GM12878 (cell line): ENCODE data around the gene BAIAP2L1. TPM values are rescaled to one million over a fixed set of nuclear protein-coding genes. Genes with fewer than 3 reads are reported as not detected.

Source experiments
- ATAC-seq: fragments of 200-7000 bp; cut with Tn5 transposase; 3 replicates; pipeline ENCODE4 v1.9.1; 2020; ENCODE audit warnings: mild to moderate bottlenecking, moderate library complexity
- BruUV-seq: library from RNA; stranded (reverse); fragments of 400-500 nt; replicated peaks from 2 replicates; lab custom pipeline; 2021; lab: Mats Ljungman, UMichigan
- CTCF ChIA-PET: fragments of 300-600 bp; sonication (Branson Sonifier 250); formaldehyde crosslinking; extraction: SDS; loops from one replicate; lab custom pipeline; 2021; ENCODE audit warnings: inconsistent platforms; lab: Yijun Ruan, JAX
- POLR2A ChIA-PET: fragments of 350-600 bp; formaldehyde crosslinking; extraction: SDS; loops from one replicate; lab custom pipeline; 2021; ENCODE audit warnings: inconsistent platforms; lab: Charles Lee
- RAD21 ChIA-PET: fragments of 300-600 bp; sonication (Branson Sonifier 250); formaldehyde crosslinking; loops from one replicate; lab custom pipeline; 2023; ENCODE audit warnings: antibody characterized with exemption; ENCODE audit not compliant: unreplicated experiment; lab: Charles Lee
- SMC1A ChIA-PET: fragments of 300-600 bp; sonication (Branson Sonifier 250); formaldehyde crosslinking; loops from one replicate; lab custom pipeline; 2023; ENCODE audit not compliant: unreplicated experiment, uncharacterized antibody; lab: Charles Lee
- DNase-seq: peaks from one replicate; pipeline ENCODE4 v3.0.0-alpha.2; 2011; ENCODE audit warnings: low read depth, low spot score
- FAIRE-seq: peaks from 3 replicates; lab custom pipeline; 2011; peaks lifted over from hg19 to GRCh38; lab: Jason Lieb, UNC
- H2AFZ ChIP-seq: 2 replicates; pipeline ENCODE4 v1.6.0; 2011; ENCODE audit warnings: low read depth, low read length, control low read depth; ENCODE audit not compliant: control insufficient read depth
- H3K27ac ChIP-seq: 2 replicates; pipeline ENCODE4 v1.5.1; 2011; ENCODE audit warnings: control low read depth; ENCODE audit not compliant: control insufficient read depth, insufficient read depth
- H3K27me3 ChIP-seq, 2 experiments: replicated peaks in 1 of 2; 2 replicates each; pipeline versions ENCODE4 v1.6.0 to v1.6.1; 2011; ENCODE audit warnings: low read length in 1 of 2; ENCODE audit not compliant: control insufficient read depth in 2 of 2, insufficient read depth in 2 of 2
- H3K36me3 ChIP-seq, 2 experiments: 2 replicates each; pipeline ENCODE4 v1.5.1; 2011; ENCODE audit warnings: low read length in 1 of 2; ENCODE audit not compliant: control insufficient read depth in 2 of 2, insufficient read depth in 2 of 2
- H3K4me1 ChIP-seq: 2 replicates; pipeline ENCODE4 v1.6.1; 2011; ENCODE audit warnings: mild to moderate bottlenecking, low read length, moderate library complexity, mixed read lengths; ENCODE audit not compliant: control insufficient read depth, insufficient read depth
- H3K4me2 ChIP-seq: 2 replicates; pipeline ENCODE4 v1.6.0; 2011; ENCODE audit warnings: control low read depth; ENCODE audit not compliant: control insufficient read depth, insufficient read depth
- H3K4me3 ChIP-seq: fragments of 200-600 bp; sonication (generic); 2 replicates; pipeline ENCODE4 v1.5.1; 2016
- H3K79me2 ChIP-seq: 2 replicates; pipeline ENCODE4 v1.6.0; 2011; ENCODE audit warnings: low read length; ENCODE audit not compliant: control insufficient read depth, insufficient read depth
- H3K9ac ChIP-seq: 2 replicates; pipeline ENCODE4 v1.8.0; 2011; ENCODE audit warnings: low read length, control low read depth, mixed read lengths; ENCODE audit not compliant: control insufficient read depth, insufficient read depth
- H3K9me3 ChIP-seq: replicated peaks from 3 replicates; pipeline ENCODE4 v1.5.1; 2011; ENCODE audit warnings: mild to moderate bottlenecking, low read length; ENCODE audit not compliant: control insufficient read depth, insufficient read depth
- H4K20me1 ChIP-seq: 2 replicates; pipeline ENCODE4 v1.6.0; 2011; ENCODE audit not compliant: control insufficient read depth, insufficient read depth
- ATF2 ChIP-seq: IDR thresholded peaks from 2 replicates; pipeline ENCODE4 v1.6.1; 2012; ENCODE audit warnings: low read length, inconsistent platforms
- BACH1 ChIP-seq: fragments of 450-650 bp; IDR thresholded peaks from 2 replicates; pipeline ENCODE4 v1.6.1; 2017; ENCODE audit warnings: mild to moderate bottlenecking, borderline replicate concordance
- BCL3 ChIP-seq: IDR thresholded peaks from 2 replicates; pipeline ENCODE4 v1.6.1; 2011; ENCODE audit warnings: borderline replicate concordance, low read depth, mild to moderate bottlenecking, moderate library complexity, low read length; ENCODE audit not compliant: insufficient read depth, poor library complexity, severe bottlenecking
- IRF3 ChIP-seq: fragments of 450-650 bp; IDR thresholded peaks from 2 replicates; pipeline ENCODE4 v1.6.1; 2014; ENCODE audit warnings: mild to moderate bottlenecking
- KAT2A ChIP-seq: conservative IDR thresholded peaks from 2 replicates; pipeline ENCODE4 v1.6.1; 2011; ENCODE audit warnings: low read depth, low read length; ENCODE audit not compliant: control insufficient read depth
- KDM1A ChIP-seq: fragments of 200-600 bp; sonication (generic); IDR thresholded peaks from 2 replicates; pipeline ENCODE4 v1.6.1; 2016; ENCODE audit warnings: borderline replicate concordance
- MAX ChIP-seq: IDR thresholded peaks from 2 replicates; pipeline ENCODE4 v1.6.1; 2012; ENCODE audit warnings: low read depth, low read length, improper control_type of control experiment
- NFYA ChIP-seq: IDR thresholded peaks from 2 replicates; pipeline ENCODE4 v1.6.1; 2011; ENCODE audit warnings: low read depth, mild to moderate bottlenecking, low read length, improper control_type of control experiment, borderline replicate concordance
- NR2C2 ChIP-seq: IDR thresholded peaks from 2 replicates; pipeline ENCODE4 v1.6.1; 2011; ENCODE audit warnings: borderline replicate concordance, low read depth; ENCODE audit not compliant: control insufficient read depth, insufficient read length
- NRF1 ChIP-seq: conservative IDR thresholded peaks from 2 replicates; pipeline ENCODE4 v1.6.1; 2011; ENCODE audit warnings: mild to moderate bottlenecking, low read depth, low read length, improper control_type of control experiment
- POLR2AphosphoS5 ChIP-seq: IDR thresholded peaks from 2 replicates; pipeline ENCODE4 v1.6.1; 2011; ENCODE audit warnings: mild to moderate bottlenecking, low read length, inconsistent platforms
- SREBF2 ChIP-seq: IDR thresholded peaks from 2 replicates; pipeline ENCODE4 v1.6.1; 2012; ENCODE audit warnings: mild to moderate bottlenecking, low read length
- TCF12 ChIP-seq: IDR thresholded peaks from 2 replicates; pipeline ENCODE4 v1.6.1; 2011; ENCODE audit warnings: low read depth, mild to moderate bottlenecking, low read length
- ZBTB11 ChIP-seq: fragments of 450-650 bp; formaldehyde crosslinking; IDR thresholded peaks from 2 replicates; pipeline ENCODE4 v1.5.0; 2022; ENCODE audit warnings: mild to moderate bottlenecking, missing genetic modification characterization
- ZZZ3 ChIP-seq: IDR thresholded peaks from 2 replicates; pipeline ENCODE4 v1.6.1; 2011; ENCODE audit warnings: low read depth; ENCODE audit not compliant: control insufficient read depth, insufficient read length
- WGBS: methylation state at CpG from one replicate; pipeline ENCODE4 v1.1.6; 2016; ENCODE audit warnings: low lambda C conversion rate; ENCODE audit not compliant: insufficient replicate concordance, insufficient coverage; ENCODE audit errors: missing lambda C conversion rate; 5-methylcytosine and 5-hydroxymethylcytosine counted together
- in situ Hi-C: fragments of 300-500 bp; cut with MboI; formaldehyde crosslinking; loops from 9 replicates; pipeline ENCODE4 v1.14.3; 2018; ENCODE audit warnings: mixed read lengths
- intact Hi-C: fragments of 100-400 bp; cut with micrococcal nuclease; formaldehyde crosslinking; loops from one replicate; pipeline ENCODE4 v1.14.2; 2022; ENCODE audit not compliant: unreplicated experiment
- polyA plus RNA-seq, 11 experiments: library from polyadenylated mRNA; depleted of rRNA in 4 of 11; unstranded in 6 of 11; stranded (reverse) in 5 of 11; fragments of >200 nt; fragmentation: Nextera tagmentation in 4 of 11; fragmentation: Illumina TruSeq in 1 of 11; extraction: Ambion mirVana in 4 of 11; extraction: Trizol in 1 of 11; gene quantifications; 1 replicate in 1 of 11; 2 replicates in 10 of 11; pipeline versions ENCODE4 v1.2.1 to v1.2.3, GENCODE V29; 2011 to 2016; ENCODE audit warnings: inconsistent platforms in 2 of 11, missing spikeins in 2 of 11, low read depth in 1 of 11
- total RNA-seq, 4 experiments: library from RNA; depleted of rRNA in 3 of 4; stranded (reverse); fragments of >200 nt in 3 of 4; fragmentation: Illumina TruSeq in 1 of 4; extraction: Trizol in 1 of 4; gene quantifications; 2 replicates each; pipeline versions ENCODE4 v1.2.1 to v1.2.3, GENCODE V29; 2013 to 2021

Gene BAIAP2L1
- total and polyA plus RNA-seq, 10 of the 15 experiments (the other 5 are each of a cell fraction or from before 2014, with no cell fraction given): 8.9 to 60.2 (median 35.7) TPM

GRCh38 chr7:98312201-98312600 is 88.7 kb downstream of the BAIAP2L1 start:
- 34% methylated on average over 7 of the region's 7 CpGs for WGBS
- POLR2A ChIA-PET: interaction anchor here (0.6 kb wide), 1 partner anchor 79 kb away, joined by 3 read pairs; no protein-coding TSS in a partner anchor
- no TSS peak for BruUV-seq
- no peak for FAIRE-seq
- H3K27ac ChIP-seq: no peak overlapping the region
- CTCF ChIA-PET: no interaction called here
- no peak overlapping the region for H3K4me2 ChIP-seq
- intact Hi-C loops (no loop called here), in situ Hi-C loops (no loop called here)
- no peaks in the 10 kb centered on the region for H4K20me1 ChIP-seq
- peaks cover 13% of the 10 kb centered on the region for H3K4me1 ChIP-seq
- RAD21 ChIA-PET: no interaction called here
- H3K36me3 ChIP-seq: peaks cover 4 to 12% of the 10 kb centered on the region in 2 experiments; a peak in 3 of 4 replicates
- no peak for DNase-seq
- H2AFZ ChIP-seq: no peak overlapping the region
- H3K9me3 ChIP-seq: no peaks in the 10 kb centered on the region; the same call in 1 of the 3 replicates
- no peak overlapping the region for H3K4me3 ChIP-seq
- ATAC-seq: no peak
- no peaks in the 10 kb centered on the region for H3K27me3 ChIP-seq
- no peak overlapping the region for H3K9ac ChIP-seq
- SMC1A ChIA-PET: no interaction called here
- no peaks in the 10 kb centered on the region for H3K79me2 ChIP-seq
- TF ChIP-seq IRF3: no peak
- no peak for TF ChIP-seq ZZZ3
- no peak for TF ChIP-seq SREBF2
- no peak for TF ChIP-seq TCF12
- no peak for TF ChIP-seq POLR2AphosphoS5
- no peak for TF ChIP-seq KDM1A
- TF ChIP-seq BACH1: no peak
- TF ChIP-seq NFYA: no peak
- no peak for TF ChIP-seq NR2C2
- no peak for TF ChIP-seq NRF1
- no peak for TF ChIP-seq BCL3
- TF ChIP-seq KAT2A: no peak
- TF ChIP-seq MAX: no peak
- no peak for TF ChIP-seq ATF2
- no peak for TF ChIP-seq ZBTB11 (CRISPR knock-in tag)
